HCT116 (cell line): Measurements from ENCODE around the gene HEBP1.

Experiments used
- CBX3 ChIP-seq: IDR thresholded peaks from 2 replicates; pipeline ENCODE4 v1.6.1; 2012; ENCODE audit warnings: low read depth
- CTCF ChIP-seq, 3 experiments: fragments of 200-600 bp in 1 of 3; sonication (generic) in 1 of 3; IDR thresholded peaks in 2 of 3; conservative IDR thresholded peaks in 1 of 3; 2 replicates each; pipeline ENCODE4 v1.5.1; 2012 to 2017; ENCODE audit warnings: low read depth in 2 of 3, low read length in 2 of 3, antibody characterized with exemption in 1 of 3, borderline replicate concordance in 1 of 3, control low read depth in 1 of 3, mild to moderate bottlenecking in 1 of 3, mixed read lengths in 1 of 3, mixed run types in 1 of 3, moderate library complexity in 1 of 3; ENCODE audit not compliant: insufficient read depth in 1 of 3
- EZH2 ChIP-seq: fragments of 200-600 bp; sonication (generic); IDR thresholded peaks from 2 replicates; pipeline ENCODE4 v1.6.1; 2017; ENCODE audit warnings: antibody characterized with exemption, mixed run types
- POLR2A ChIP-seq: IDR thresholded peaks from 2 replicates; pipeline ENCODE4 v1.7.0; 2011; ENCODE audit warnings: borderline replicate concordance; ENCODE audit not compliant: insufficient read depth, insufficient read length; ENCODE audit errors: extremely low read depth
- SP1 ChIP-seq: IDR thresholded peaks from 2 replicates; pipeline ENCODE4 v1.6.1; 2012; ENCODE audit warnings: low read depth
- TF ChIP-seq, protein P1 (sequence below): IDR thresholded peaks from 2 replicates; pipeline ENCODE4 v1.6.1; 2012

GRCh38 chr12:12987421-12987820, 12.6 kb downstream of the HEBP1 start:
- TF ChIP-seq CTCF (IDR thresholded peaks at IDR 0.05 in 2 of 3, conservative IDR thresholded peaks at IDR 0.05 in 1 of 3; ENCODE audit: borderline replicate concordance in 1 of 3, insufficient read depth in 1 of 3, low read depth in 2 of 3, low read length in 2 of 3) (no peak), POLR2A (no peak), EZH2 (no peak), SP1 (no peak), CBX3 (no peak)
- TF ChIP-seq, protein P1, sequence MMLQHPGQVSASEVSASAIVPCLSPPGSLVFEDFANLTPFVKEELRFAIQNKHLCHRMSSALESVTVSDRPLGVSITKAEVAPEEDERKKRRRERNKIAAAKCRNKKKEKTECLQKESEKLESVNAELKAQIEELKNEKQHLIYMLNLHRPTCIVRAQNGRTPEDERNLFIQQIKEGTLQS: no peak
